ENCODE results near the gene ZNF140.

GRCh38 chr12:133130038-133130807, 49.5 kb downstream of the ZNF140 start, which contains the start of the genes ZNF10 and ZNF891:
- TF ChIP-seq POLR2A (IDR thresholded peaks at IDR 0.05) (peak in 1 of 2 donors; percentile 57), CTCF (IDR thresholded peaks at IDR 0.05) (peak in 1 of 3 experiments; percentile 17)

Measured in vagina (tissue), 2 donors.